ENCODE data around the gene LANCL2. TPM values are rescaled to one million over a fixed set of nuclear protein-coding genes. Genes with fewer than 3 reads are reported as not detected.

The LANCL2 gene
- total RNA-seq, 4 donors from 2014 or later = 6.4 to 27.0 (median 15.6) TPM

DNA sequence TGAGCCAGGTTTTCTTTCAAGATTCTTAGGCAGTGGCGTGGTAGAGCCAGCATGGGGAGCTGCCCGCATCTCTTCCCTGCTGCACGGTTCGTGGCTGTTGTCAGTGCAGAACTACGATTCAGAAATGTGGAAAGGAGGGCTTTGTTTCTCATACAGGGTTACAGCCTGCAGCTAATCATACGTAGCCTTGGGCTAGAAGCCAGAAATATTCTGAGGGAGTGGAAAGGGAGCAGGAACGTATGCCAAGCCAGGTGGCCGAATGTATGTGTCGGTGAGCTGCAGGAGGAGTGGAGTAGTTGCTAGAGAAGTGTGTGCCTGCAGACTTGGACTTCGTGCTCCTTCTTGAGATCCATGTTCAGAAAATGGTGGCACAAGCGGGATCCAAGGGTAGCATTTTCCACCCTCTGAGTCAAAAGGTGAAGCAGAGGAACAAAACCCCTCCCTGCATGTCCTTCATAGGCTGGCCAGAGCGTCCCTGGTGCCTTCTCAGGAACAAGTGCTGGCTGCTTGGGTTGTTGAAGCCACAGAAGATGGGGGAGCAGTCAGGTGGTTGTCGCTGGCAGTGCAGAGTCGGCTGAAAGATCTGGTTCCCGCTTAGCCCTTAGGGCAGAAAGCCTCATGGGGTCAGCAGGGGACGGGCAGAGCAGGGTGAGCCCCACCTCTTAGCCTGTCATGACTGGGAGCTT, 40.9 kb downstream of the LANCL2 start:
- Histone ChIP-seq H3K27me3 (no peaks in the 10 kb centered on the region), H3K27ac (no peak overlapping the region), H3K4me1 (peaks cover 0 to 15% (median 3%) of the 10 kb centered on the region in 4 donors), H3K4me3 (no peak overlapping the region), H3K36me3 (no peaks in the 10 kb centered on the region), H3K9me3 (no peaks in the 10 kb centered on the region)
- TF ChIP-seq CTCF (IDR thresholded peaks at IDR 0.05) (no peak), EP300 (IDR thresholded peaks at IDR 0.05; ENCODE audit: low read depth) (no peak), POLR2A (IDR thresholded peaks at IDR 0.05) (no peak), POLR2AphosphoS5 (IDR thresholded peaks at IDR 0.05) (no peak)
- intact Hi-C loops (cut with DNase I; ENCODE audit: low total_unique reads) = no loop called here
- 60% methylated on average over 16 of the region's 16 CpGs; no CpG with 5 or more reads in 1 of the 2 donors for WGBS, 2 donors (ENCODE audit: low coverage in 1 of 2)
- peak; percentile 26 for DNase-seq
- in situ Hi-C loops (cut with MboI; ENCODE audit: low pct_ligation_motif_present in 1 of 4, low pct_unique_long_range_greater_than_20kb in 1 of 4, low sequenced_read_pairs in 3 of 4) = loop anchor here in 3 of 4 donors (5.0 to 25.0 kb wide), 3 partner anchors 119 to 644 kb away; partner anchors contain the start of gene SEC61G (in 2 of the 3)

- TF ChIP-seq CTCF (IDR thresholded peaks at IDR 0.05) = peak in 1 of 5 experiments; percentile 24
- no peak for TF ChIP-seq POLR2AphosphoS5 (IDR thresholded peaks at IDR 0.05)
- TF ChIP-seq EP300 (IDR thresholded peaks at IDR 0.05; ENCODE audit: low read depth) = no peak
- TF ChIP-seq POLR2A (IDR thresholded peaks at IDR 0.05) = no peak
- no peak for DNase-seq
- intact Hi-C loops (cut with DNase I; ENCODE audit: low total_unique reads) (no loop called here), in situ Hi-C loops (cut with MboI; ENCODE audit: low pct_ligation_motif_present in 1 of 4, low pct_unique_long_range_greater_than_20kb in 1 of 4, low sequenced_read_pairs in 3 of 4) (loop anchor here (5.0 to 25.0 kb wide), 5 partner anchors 122 to 647 kb away; partner anchors contain the start of gene SEC61G (in 2 of the 4))
- H3K4me3 ChIP-seq = peak overlapping the region in 1 of 4 donors; percentile 23
- WGBS, 2 donors (ENCODE audit: low coverage in 1 of 2) = 41 to 55% methylated on average over 3 of the region's 3 CpGs
- peak overlapping the region; percentile 43 to 73 (median 52) for H3K27ac ChIP-seq
- peaks cover 0 to 15% (median 3%) of the 10 kb centered on the region in 4 donors for H3K4me1 ChIP-seq
- H3K27me3 ChIP-seq = no peaks in the 10 kb centered on the region
- no peaks in the 10 kb centered on the region for H3K9me3 ChIP-seq
- no peaks in the 10 kb centered on the region for H3K36me3 ChIP-seq
These were observed 44.5 kb downstream of the LANCL2 start for GRCh38 chr7:55409482-55410225.

DNA sequence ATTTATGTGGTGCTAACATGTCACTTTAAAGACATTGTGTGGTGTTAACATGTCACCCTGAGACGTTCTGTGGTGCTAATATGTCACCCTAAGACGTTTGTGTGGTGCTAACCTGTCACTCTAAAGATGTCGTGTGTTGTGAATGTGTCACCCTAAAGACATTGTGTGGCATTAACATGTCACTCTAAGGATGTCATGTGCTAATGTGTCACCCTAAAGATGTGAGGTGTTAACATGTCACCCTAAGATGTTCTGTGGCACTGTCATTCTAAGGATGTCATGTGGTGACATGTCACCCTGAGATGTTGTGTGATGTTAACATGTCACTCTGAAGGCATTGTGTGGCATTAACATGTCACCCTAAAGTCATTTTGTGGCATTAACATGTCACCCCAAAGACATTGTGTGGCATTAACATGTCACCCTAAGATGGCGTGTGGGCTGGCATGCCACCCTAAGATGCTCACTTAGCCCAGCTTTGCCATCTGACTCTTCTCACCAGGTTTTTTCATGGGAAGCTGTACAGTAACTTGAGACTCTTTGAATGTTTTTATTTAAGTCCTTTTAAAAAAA, 45.6 kb downstream of the LANCL2 start:
- H3K27me3 ChIP-seq = no peaks in the 10 kb centered on the region
- WGBS, 2 donors (ENCODE audit: low coverage in 1 of 2) = 84 to 100% methylated on average over 1 to 4 of the region's 4 CpGs
- H3K27ac ChIP-seq = no peak overlapping the region
- peaks cover 0 to 15% (median 3%) of the 10 kb centered on the region in 4 donors for H3K4me1 ChIP-seq
- TF ChIP-seq EP300 (IDR thresholded peaks at IDR 0.05; ENCODE audit: low read depth) = no peak
- TF ChIP-seq POLR2AphosphoS5 (IDR thresholded peaks at IDR 0.05) = no peak
- no peak for TF ChIP-seq CTCF (IDR thresholded peaks at IDR 0.05)
- no peak for TF ChIP-seq POLR2A (IDR thresholded peaks at IDR 0.05)
- H3K9me3 ChIP-seq = no peaks in the 10 kb centered on the region
- no peaks in the 10 kb centered on the region for H3K36me3 ChIP-seq
- H3K4me3 ChIP-seq = no peak overlapping the region
- no peak for DNase-seq
- intact Hi-C loops (cut with DNase I; ENCODE audit: low total_unique reads) (no loop called here), in situ Hi-C loops (cut with MboI; ENCODE audit: low pct_ligation_motif_present in 1 of 4, low pct_unique_long_range_greater_than_20kb in 1 of 4, low sequenced_read_pairs in 3 of 4) (loop anchor here (10.0 to 25.0 kb wide), 4 partner anchors 123 to 648 kb away; partner anchors contain the start of gene SEC61G (in 2 of the 4))

- Histone ChIP-seq H3K9me3 (no peaks in the 10 kb centered on the region), H3K27me3 (no peaks in the 10 kb centered on the region), H3K36me3 (no peaks in the 10 kb centered on the region), H3K27ac (no peak overlapping the region), H3K4me3 (no peak overlapping the region), H3K4me1 (peaks cover 0 to 15% (median 3%) of the 10 kb centered on the region in 4 donors)
- in situ Hi-C loops (cut with MboI; ENCODE audit: low pct_ligation_motif_present in 1 of 4, low pct_unique_long_range_greater_than_20kb in 1 of 4, low sequenced_read_pairs in 3 of 4) = loop anchor here (10.0 to 25.0 kb wide), 4 partner anchors 125 to 650 kb away; partner anchors contain the start of gene SEC61G (in 2 of the 4)
- WGBS, 2 donors (ENCODE audit: low coverage in 1 of 2) = 89 to 97% methylated on average over 11 to 12 of the region's 12 CpGs
- TF ChIP-seq POLR2A (IDR thresholded peaks at IDR 0.05) (no peak), CTCF (IDR thresholded peaks at IDR 0.05) (no peak), POLR2AphosphoS5 (IDR thresholded peaks at IDR 0.05) (no peak), EP300 (IDR thresholded peaks at IDR 0.05; ENCODE audit: low read depth) (no peak)
- DNase-seq = no peak
- intact Hi-C loops (cut with DNase I; ENCODE audit: low total_unique reads) = no loop called here
These were observed 46.7 kb downstream of the LANCL2 start for GRCh38 chr7:55411844-55412243.

All from transverse colon (tissue), 4 donors.